DOHH2 (cell line): ENCODE results near the gene MASP1.

Source experiments
- CTCF ChIP-seq: fragments of 200-600 bp; sonication (generic); IDR thresholded peaks from one replicate; pipeline ENCODE4 v1.5.1; 2014; ENCODE audit warnings: antibody characterized with exemption, mild to moderate bottlenecking, low read depth, low read length; ENCODE audit not compliant: poor library complexity, severe bottlenecking
- EZH2phosphoT487 ChIP-seq: fragments of 200-600 bp; sonication (generic); IDR thresholded peaks from 2 replicates; pipeline ENCODE4 v1.6.1; 2017; ENCODE audit warnings: borderline replicate concordance, mild to moderate bottlenecking, antibody characterized with exemption, low read length, moderate library complexity, mixed read lengths

DNA sequence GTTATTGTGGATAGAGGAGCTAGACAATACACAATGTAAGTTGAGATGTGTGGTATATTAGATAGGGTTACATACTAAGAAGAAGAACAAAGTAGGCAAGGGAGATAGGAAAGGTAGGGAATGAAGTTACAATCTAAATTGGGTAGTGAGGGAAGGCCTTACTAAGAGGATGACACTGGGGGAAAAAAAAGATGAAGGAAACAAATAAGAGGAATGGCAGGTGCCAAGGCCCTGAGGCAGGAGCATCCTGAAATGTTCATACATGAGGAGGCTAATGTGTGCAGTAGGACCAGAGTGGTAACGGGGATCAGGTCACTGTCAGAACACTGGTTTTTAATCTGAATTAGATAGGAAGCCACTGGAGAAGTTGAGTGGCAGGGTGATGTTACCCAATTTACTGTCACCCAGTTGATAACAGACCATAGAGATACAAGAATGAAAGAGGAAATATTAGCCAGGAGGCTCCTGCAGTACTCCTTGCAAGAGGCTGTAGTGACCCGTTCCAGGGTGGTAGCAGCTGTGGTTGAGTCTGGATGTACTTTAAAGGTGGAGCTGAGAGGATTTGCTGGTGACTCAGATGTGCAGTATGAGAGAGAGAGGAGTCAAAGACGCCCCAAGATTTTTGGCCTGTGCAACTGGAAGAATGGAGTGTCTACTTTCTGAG lies 79.9 kb downstream of the MASP1 start:
- TF ChIP-seq CTCF (no peak), EZH2phosphoT487 (no peak)
